ENCODE data around the gene SLF2. TPM values are rescaled to one million over a fixed set of nuclear protein-coding genes. Genes with fewer than 3 reads are reported as not detected.

SLF2 gene
- total RNA-seq, 1 experiment from 2014 or later: 23.1 TPM

DNA sequence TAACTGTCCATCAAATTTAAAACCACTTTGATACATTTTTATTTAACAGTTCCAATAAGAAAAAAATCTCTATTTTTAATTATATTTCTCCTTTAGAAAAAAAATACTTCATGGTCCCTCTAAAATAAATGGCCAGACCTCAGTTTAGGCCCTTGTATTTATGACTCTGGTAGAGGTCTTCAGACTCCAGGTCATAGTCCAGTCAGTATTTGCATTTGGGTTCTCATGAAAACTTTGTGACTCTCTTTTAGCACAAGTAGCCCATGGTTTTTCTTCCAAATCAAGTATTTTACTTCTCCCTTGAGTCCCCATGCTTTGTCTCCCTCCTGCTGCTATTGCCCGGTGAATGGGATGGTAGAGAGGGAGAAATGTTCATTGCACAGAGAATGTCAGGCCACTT lies 51.1 kb downstream of the SLF2 start:
- Histone ChIP-seq H2BK15ac (ENCODE audit: low read depth, low read length) (no peak overlapping the region), H3K9ac (ENCODE audit: extremely low read depth, insufficient read length, low read length) (no peak overlapping the region), H3K27me3 (ENCODE audit: insufficient read depth, low read length) (no peaks in the 10 kb centered on the region), H4K8ac (replicated peaks; ENCODE audit: insufficient read length, low read depth, low read length) (no peak overlapping the region), H4K5ac (ENCODE audit: insufficient read length, low read depth, low read length) (no peak overlapping the region), H4K20me1 (ENCODE audit: control insufficient read depth, insufficient read depth, insufficient read length) (no peaks in the 10 kb centered on the region), H3K23ac (ENCODE audit: insufficient read length, low read depth, low read length) (no peak overlapping the region), H3K4me1 (ENCODE audit: insufficient read depth, low read length) (no peaks in the 10 kb centered on the region), H3K56ac (ENCODE audit: insufficient read length, low read depth, low read length) (no peak overlapping the region), H2BK120ac (ENCODE audit: low read depth, low read length, poor library complexity, severe bottlenecking) (no peak overlapping the region), H4K91ac (ENCODE audit: insufficient read length, low read depth, low read length) (no peak overlapping the region), H3K79me1 (ENCODE audit: insufficient read depth, low read depth, low read length, poor library complexity, severe bottlenecking) (no peaks in the 10 kb centered on the region), H3K9me3 (ENCODE audit: control insufficient read depth, low read depth, low read length) (no peaks in the 10 kb centered on the region), H3K4me2 (ENCODE audit: insufficient read depth, insufficient read length, low read length) (no peak overlapping the region), H3K27ac (ENCODE audit: insufficient read length, low read depth, low read length) (no peak overlapping the region), H3K14ac (ENCODE audit: insufficient read depth, low read length) (no peak overlapping the region), H3K4ac (ENCODE audit: low read depth, low read length) (no peak overlapping the region), H3K79me2 (ENCODE audit: insufficient read depth, low read length) (no peaks in the 10 kb centered on the region), H2AK5ac (ENCODE audit: insufficient read length, low read length) (no peak overlapping the region), H3K23me2 (ENCODE audit: insufficient read length, low read depth, low read length, poor library complexity, severe bottlenecking) (peaks cover under 1% of the 10 kb centered on the region), H2BK5ac (ENCODE audit: insufficient read length, low read length) (no peak overlapping the region), H3K18ac (ENCODE audit: insufficient read length, low read depth, low read length) (no peak overlapping the region), H2AFZ (ENCODE audit: low read length) (no peak overlapping the region), H3T11ph (ENCODE audit: low read length) (no peak overlapping the region), H2BK20ac (ENCODE audit: low read depth, low read length, poor library complexity, severe bottlenecking) (no peak overlapping the region), H2BK12ac (ENCODE audit: insufficient read length, low read depth, low read length) (no peak overlapping the region)
- H3K27me3 Mint-ChIP-seq (ENCODE audit: low read depth): peaks cover 6% of the 10 kb centered on the region
- no peak for DNase-seq
- WGBS (ENCODE audit: extremely low coverage, insufficient read length, low lambda C conversion rate): no CpG with 5 or more reads among the region's 1 CpG
- H3K9me3 Mint-ChIP-seq: no peaks in the 10 kb centered on the region; a peak in 1 of 5 replicates
- H3K27ac Mint-ChIP-seq: no peak overlapping the region
- TF ChIP-seq, protein P1, sequence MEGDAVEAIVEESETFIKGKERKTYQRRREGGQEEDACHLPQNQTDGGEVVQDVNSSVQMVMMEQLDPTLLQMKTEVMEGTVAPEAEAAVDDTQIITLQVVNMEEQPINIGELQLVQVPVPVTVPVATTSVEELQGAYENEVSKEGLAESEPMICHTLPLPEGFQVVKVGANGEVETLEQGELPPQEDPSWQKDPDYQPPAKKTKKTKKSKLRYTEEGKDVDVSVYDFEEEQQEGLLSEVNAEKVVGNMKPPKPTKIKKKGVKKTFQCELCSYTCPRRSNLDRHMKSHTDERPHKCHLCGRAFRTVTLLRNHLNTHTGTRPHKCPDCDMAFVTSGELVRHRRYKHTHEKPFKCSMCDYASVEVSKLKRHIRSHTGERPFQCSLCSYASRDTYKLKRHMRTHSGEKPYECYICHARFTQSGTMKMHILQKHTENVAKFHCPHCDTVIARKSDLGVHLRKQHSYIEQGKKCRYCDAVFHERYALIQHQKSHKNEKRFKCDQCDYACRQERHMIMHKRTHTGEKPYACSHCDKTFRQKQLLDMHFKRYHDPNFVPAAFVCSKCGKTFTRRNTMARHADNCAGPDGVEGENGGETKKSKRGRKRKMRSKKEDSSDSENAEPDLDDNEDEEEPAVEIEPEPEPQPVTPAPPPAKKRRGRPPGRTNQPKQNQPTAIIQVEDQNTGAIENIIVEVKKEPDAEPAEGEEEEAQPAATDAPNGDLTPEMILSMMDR (conservative IDR thresholded peaks at IDR 0.05): no peak
- H3K36me3 Mint-ChIP-seq (ENCODE audit: insufficient read depth in 1 of 3, low read depth in 3 of 3): peaks cover 0 to 23% (median 23%) of the 10 kb centered on the region in 3 experiments; a peak in 5 of 7 replicates
- H3K4me3 Mint-ChIP-seq: no peak overlapping the region
- peaks cover 6% of the 10 kb centered on the region in 2 experiments for H3K4me1 Mint-ChIP-seq

All from H9 (cell line).